GM23338 (cell line): ENCODE data around the gene C11orf91. TPM values are rescaled to one million over a fixed set of nuclear protein-coding genes. Genes with fewer than 3 reads are reported as not detected.

ENCODE experiments used
- ATAC-seq: fragments of 200-7000 bp; cut with Tn5 transposase; 3 replicates; pipeline ENCODE4 v1.9.1; 2020
- DNase-seq: peaks from one replicate; pipeline ENCODE4 v3.0.0-alpha.2; 2015; ENCODE audit warnings: low spot score
- H2AFZ ChIP-seq: fragments of 200-600 bp; sonication (generic); 2 replicates; pipeline ENCODE4 v1.8.0; 2016; ENCODE audit warnings: antibody characterized with exemption, mild to moderate bottlenecking, moderate library complexity
- H3F3A ChIP-seq: fragments of 200-600 bp; sonication (generic); replicated peaks from 2 replicates; pipeline ENCODE4 v1.8.0; 2017; ENCODE audit warnings: antibody characterized with exemption, mixed run types, low read depth
- H3K27ac ChIP-seq: fragments of 200-600 bp; sonication (generic); 2 replicates; pipeline ENCODE4 v1.6.1; 2016; ENCODE audit warnings: low read depth
- H3K27me3 ChIP-seq: fragments of 200-600 bp; sonication (generic); 2 replicates; pipeline ENCODE4 v1.8.0; 2016; ENCODE audit warnings: mild to moderate bottlenecking, mixed run types, moderate library complexity; ENCODE audit not compliant: insufficient read depth
- H3K36me3 ChIP-seq: fragments of 200-600 bp; sonication (generic); 2 replicates; pipeline ENCODE4 v1.8.0; 2016; ENCODE audit warnings: mild to moderate bottlenecking; ENCODE audit not compliant: insufficient read depth
- H3K4me1 ChIP-seq: fragments of 200-600 bp; sonication (generic); 2 replicates; pipeline ENCODE4 v1.8.0; 2016; ENCODE audit warnings: mild to moderate bottlenecking, moderate library complexity; ENCODE audit not compliant: insufficient read depth
- H3K4me2 ChIP-seq: fragments of 200-600 bp; sonication (generic); 2 replicates; pipeline ENCODE4 v1.7.1; 2017; ENCODE audit warnings: mixed run types
- H3K4me3 ChIP-seq: fragments of 200-600 bp; sonication (generic); 2 replicates; pipeline ENCODE4 v1.6.1; 2016; ENCODE audit warnings: mixed run types
- H3K79me2 ChIP-seq: fragments of 200-600 bp; sonication (generic); replicated peaks from 2 replicates; pipeline ENCODE4 v1.8.0; 2017; ENCODE audit warnings: mild to moderate bottlenecking; ENCODE audit not compliant: insufficient read depth
- H3K9me2 ChIP-seq: fragments of 200-600 bp; sonication (generic); 2 replicates; pipeline ENCODE4 v1.8.0; 2017; ENCODE audit not compliant: insufficient read depth
- H4K20me1 ChIP-seq: fragments of 200-600 bp; sonication (generic); replicated peaks from 2 replicates; pipeline ENCODE4 v1.8.0; 2017; ENCODE audit warnings: mild to moderate bottlenecking; ENCODE audit not compliant: insufficient read depth
- H3K27ac Mint-ChIP-seq: 2 replicates; pipeline ENCODE4 v1.8.0; 2020; ENCODE audit warnings: inconsistent platforms, mild to moderate bottlenecking, moderate library complexity, mixed read lengths
- H3K27me3 Mint-ChIP-seq: 3 replicates; pipeline ENCODE4 v1.8.0; 2022; ENCODE audit warnings: low read depth, mild to moderate bottlenecking, moderate library complexity, mixed read lengths, inconsistent platforms; ENCODE audit not compliant: insufficient read depth, poor library complexity
- H3K36me3 Mint-ChIP-seq: 3 replicates; pipeline ENCODE4 v1.8.0; 2021; ENCODE audit warnings: low read depth, mild to moderate bottlenecking, inconsistent platforms, moderate library complexity, mixed read lengths
- H3K4me1 Mint-ChIP-seq: 3 replicates; pipeline ENCODE4 v1.8.0; 2020; ENCODE audit warnings: mild to moderate bottlenecking, inconsistent platforms, mixed read lengths
- H3K4me3 Mint-ChIP-seq: 3 replicates; pipeline ENCODE4 v1.8.0; 2021; ENCODE audit warnings: moderate library complexity, mild to moderate bottlenecking, inconsistent platforms, mixed read lengths
- H3K9me3 Mint-ChIP-seq: 3 replicates; pipeline ENCODE4 v1.8.0; 2020; ENCODE audit warnings: moderate library complexity, mild to moderate bottlenecking, inconsistent platforms, mixed read lengths
- CREB1 ChIP-seq: fragments of 250-450 bp; sonication (Bioruptor Pico); IDR thresholded peaks from 2 replicates; pipeline ENCODE4 v1.5.0; 2020; ENCODE audit warnings: low read depth, mild to moderate bottlenecking, moderate library complexity
- ETS1 ChIP-seq: IDR thresholded peaks from 2 replicates; pipeline ENCODE4 v1.6.1; 2016; ENCODE audit warnings: antibody characterized with exemption
- EZH2 ChIP-seq: fragments of 200-600 bp; sonication (generic); IDR thresholded peaks from one replicate; pipeline ENCODE4 v1.8.0; 2017; ENCODE audit warnings: antibody characterized with exemption, mild to moderate bottlenecking, low read depth; ENCODE audit not compliant: unreplicated experiment
- EZH2phosphoT487 ChIP-seq: fragments of 200-600 bp; sonication (generic); IDR thresholded peaks from one replicate; pipeline ENCODE4 v1.8.1; 2018; ENCODE audit warnings: antibody characterized with exemption; ENCODE audit not compliant: unreplicated experiment
- NANOG ChIP-seq: IDR thresholded peaks from 2 replicates; pipeline ENCODE4 v1.6.1; 2016; ENCODE audit warnings: antibody characterized with exemption, borderline replicate concordance
- POLR2AphosphoS5 ChIP-seq: IDR thresholded peaks from 2 replicates; pipeline ENCODE4 v1.6.1; 2016; ENCODE audit warnings: antibody characterized with exemption, low read depth
- ZNF114 ChIP-seq: fragments of 250-450 bp; sonication (Bioruptor Pico); IDR thresholded peaks from 2 replicates; pipeline ENCODE4 v1.5.0; 2020; ENCODE audit warnings: mild to moderate bottlenecking, moderate library complexity
- ZNF331 ChIP-seq: fragments of 250-450 bp; sonication (Bioruptor Pico); IDR thresholded peaks from 2 replicates; pipeline ENCODE4 v1.5.0; 2020; ENCODE audit warnings: low read depth, mild to moderate bottlenecking, moderate library complexity
- ZNF462 ChIP-seq: fragments of 250-450 bp; sonication (Bioruptor Pico); IDR thresholded peaks from 2 replicates; pipeline ENCODE4 v1.5.0; 2020; ENCODE audit warnings: mild to moderate bottlenecking, moderate library complexity
- polyA plus RNA-seq: library from polyadenylated mRNA; unstranded; fragments of >200 nt; fragmentation: Nextera tagmentation; extraction: Ambion mirVana; gene quantifications from 2 replicates; pipeline ENCODE4 v1.2.1, GENCODE V29; 2016
- total RNA-seq: library from RNA; depleted of rRNA; stranded (reverse); fragments of >200 nt; shearing (Covaris generic); gene quantifications from 2 replicates; pipeline ENCODE4 v1.2.3, GENCODE V29; 2014

The C11orf91 gene
- total and polyA plus RNA-seq, 2 experiments from 2014 or later, result not detected

- TF ChIP-seq ZNF462 (CRISPR knock-in tag) (no peak), POLR2AphosphoS5 (no peak), ETS1 (no peak), CREB1 (no peak)
These were observed 21.4 kb upstream of the C11orf91 start (continued) for GRCh38 chr11:33721984-33722383.

DNA sequence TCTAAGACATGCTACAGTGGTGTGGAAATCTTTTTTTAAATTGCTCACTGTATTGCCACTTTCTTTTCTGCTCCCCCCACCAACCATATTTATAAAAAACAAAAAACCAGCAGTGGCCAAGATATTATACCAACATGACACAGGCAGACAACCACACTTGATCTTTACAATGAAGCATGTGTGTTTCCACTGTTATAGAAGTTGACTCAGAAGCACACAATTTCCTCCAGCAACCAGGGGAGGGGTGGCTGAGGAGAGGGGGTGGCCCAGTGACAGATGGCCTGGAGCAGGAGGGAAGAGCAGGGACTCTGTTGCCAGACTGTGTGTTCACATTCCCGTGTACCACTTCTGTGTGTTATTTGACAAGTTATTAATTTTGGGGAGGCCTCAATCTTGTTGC, 20.8 kb upstream of the C11orf91 start:
- no peaks in the 10 kb centered on the region for H3K9me3 Mint-ChIP-seq
- H3K4me1 ChIP-seq, result no peaks in the 10 kb centered on the region; the same call in 1 of the 2 replicates
- peaks cover 15% of the 10 kb centered on the region; the same call in 2 of the 3 replicates for H3K4me1 Mint-ChIP-seq
- peaks cover 6% of the 10 kb centered on the region for H3K27me3 Mint-ChIP-seq
- no peak overlapping the region for H3K27ac Mint-ChIP-seq
- ATAC-seq (no peak), DNase-seq (no peak)
- no peak overlapping the region for H3K4me3 Mint-ChIP-seq
- H3K79me2 ChIP-seq, result peaks cover 36% of the 10 kb centered on the region
- H3K4me3 ChIP-seq, result no peak overlapping the region
- no peaks in the 10 kb centered on the region for H3F3A ChIP-seq
- no peak overlapping the region for H3K4me2 ChIP-seq
- 0 out of 2 replicates have a peak, but pooled peaks cover 5% of the 10 kb centered on the region for H3K36me3 ChIP-seq
- no peaks in the 10 kb centered on the region; the same call in 1 of the 2 replicates for H3K9me2 ChIP-seq
- no peaks in the 10 kb centered on the region for H3K27me3 ChIP-seq
- H4K20me1 ChIP-seq, result peaks cover 4% of the 10 kb centered on the region; the same call in 1 of the 2 replicates
- no peak overlapping the region for H2AFZ ChIP-seq
- peaks cover 11% of the 10 kb centered on the region; the same call in 2 of the 3 replicates for H3K36me3 Mint-ChIP-seq
- no peak overlapping the region for H3K27ac ChIP-seq
- no peak for TF ChIP-seq ZNF114
- no peak for TF ChIP-seq EZH2
- no peak for TF ChIP-seq NANOG
- TF ChIP-seq ZNF462 (CRISPR knock-in tag), result no peak
- no peak for TF ChIP-seq CREB1
- no peak for TF ChIP-seq EZH2phosphoT487
- TF ChIP-seq ZNF331 (CRISPR knock-in tag), result no peak
